Endothelial cell of umbilical vein (primary cell): Measurements from ENCODE around the gene KLF13. TPM values are rescaled to one million over a fixed set of nuclear protein-coding genes. Genes with fewer than 3 reads are reported as not detected.

Source experiments
- BruUV-seq: library from RNA; stranded (reverse); fragments of 400-500 nt; replicated peaks from 2 replicates; lab custom pipeline; 2021; lab: Mats Ljungman, UMichigan
- CTCF ChIA-PET: fragments of 300-600, 350-600 bp; sonication (Branson Sonifier 250); formaldehyde crosslinking; loops from one replicate; lab custom pipeline; 2021; ENCODE audit warnings: antibody characterized with exemption, inconsistent platforms; lab: Charles Lee
- POLR2A ChIA-PET: fragments of 300-600, 350-600 bp; sonication (Branson Sonifier 250); formaldehyde crosslinking; loops from one replicate; lab custom pipeline; 2021; ENCODE audit warnings: antibody characterized with exemption, inconsistent platforms; lab: Charles Lee
- DNase-seq: peaks from one replicate; pipeline ENCODE4 v3.0.0-alpha.2; 2011; ENCODE audit warnings: low read depth, low spot score
- FAIRE-seq: peaks from 2 replicates; lab custom pipeline; 2011; peaks lifted over from hg19 to GRCh38; lab: Jason Lieb, UNC
- H2AFZ ChIP-seq: 2 replicates; pipeline ENCODE4 v1.6.0; 2012; ENCODE audit warnings: low read depth, low read length, control low read depth, inconsistent platforms
- H3K27ac ChIP-seq: 2 replicates; pipeline ENCODE4 v1.5.1; 2011; ENCODE audit warnings: low read depth, mild to moderate bottlenecking, control low read depth, low read length, moderate library complexity; ENCODE audit not compliant: insufficient read depth
- H3K27me3 ChIP-seq, 2 experiments: 2 replicates each; pipeline versions ENCODE4 v1.6.0 to v1.6.1; 2011; ENCODE audit warnings: low read length in 2 of 2, mixed read lengths in 1 of 2; ENCODE audit not compliant: control insufficient read depth in 2 of 2, insufficient read depth in 2 of 2
- H3K36me3 ChIP-seq, 2 experiments: 2 replicates in 1 of 2; 3 replicates in 1 of 2; pipeline ENCODE4 v1.5.1; 2011; ENCODE audit warnings: low read length in 2 of 2, mild to moderate bottlenecking in 1 of 2, moderate library complexity in 1 of 2; ENCODE audit not compliant: control insufficient read depth in 2 of 2, insufficient read depth in 2 of 2; ENCODE audit errors: extremely low read depth in 1 of 2
- H3K4me1 ChIP-seq: 3 replicates; pipeline ENCODE4 v1.5.1; 2011; ENCODE audit warnings: mild to moderate bottlenecking, low read length; ENCODE audit not compliant: control insufficient read depth, insufficient read depth; ENCODE audit errors: extremely low read depth
- H3K4me2 ChIP-seq: 2 replicates; pipeline ENCODE4 v1.6.1; 2011; ENCODE audit warnings: low read length, control low read depth, mixed read lengths; ENCODE audit not compliant: insufficient read depth
- H3K4me3 ChIP-seq, 3 experiments: fragments of 200-600 bp in 1 of 3; sonication (generic), shearing (Covaris generic) in 1 of 3; replicated peaks in 1 of 3; 2 replicates each; pipeline ENCODE4 v1.5.1; 2011 to 2016; ENCODE audit warnings: control low read depth in 3 of 3, low read length in 3 of 3, mild to moderate bottlenecking in 2 of 3, inconsistent platforms in 1 of 3, low read depth in 1 of 3, moderate library complexity in 1 of 3; ENCODE audit not compliant: insufficient read depth in 1 of 3
- H3K79me2 ChIP-seq: 2 replicates; pipeline ENCODE4 v1.6.0; 2012; ENCODE audit warnings: low read length, inconsistent platforms; ENCODE audit not compliant: control insufficient read depth, insufficient read depth
- H3K9ac ChIP-seq: replicated peaks from 2 replicates; pipeline ENCODE3; 2011; ENCODE audit warnings: low read length, control low read depth; ENCODE audit not compliant: insufficient read depth; ENCODE audit errors: extremely low read depth
- H3K9me1 ChIP-seq: replicated peaks from 3 replicates; pipeline ENCODE4 v1.6.0; 2011; ENCODE audit warnings: mild to moderate bottlenecking, low read length; ENCODE audit not compliant: control insufficient read depth, insufficient read depth; ENCODE audit errors: extremely low read depth
- H3K9me3 ChIP-seq: replicated peaks from 2 replicates; pipeline ENCODE4 v1.5.1; 2012; ENCODE audit warnings: low read length, inconsistent platforms; ENCODE audit not compliant: control insufficient read depth, insufficient read depth
- H4K20me1 ChIP-seq: replicated peaks from 2 replicates; pipeline ENCODE3; 2011; ENCODE audit warnings: mild to moderate bottlenecking, low read length; ENCODE audit not compliant: control insufficient read depth, insufficient read depth; ENCODE audit errors: extremely low read depth
- CTCF ChIP-seq, 2 donors: IDR thresholded peaks; 1 replicate in 1 of 2; 2 replicates in 1 of 2; pipeline ENCODE4 v1.5.1; 2011; ENCODE audit warnings: low read length in 2 of 2, mild to moderate bottlenecking in 2 of 2, moderate library complexity in 2 of 2, control low read depth in 1 of 2, inconsistent platforms in 1 of 2, low read depth in 1 of 2; ENCODE audit not compliant: insufficient read depth in 1 of 2; ENCODE audit errors: extremely low read depth in 1 of 2
- EZH2 ChIP-seq: IDR thresholded peaks from 2 replicates; pipeline ENCODE4 v1.6.1; 2012; ENCODE audit warnings: borderline replicate concordance, low read depth, mild to moderate bottlenecking, moderate library complexity, low read length, inconsistent platforms; ENCODE audit not compliant: severe bottlenecking
- FOS ChIP-seq: IDR thresholded peaks from 2 replicates; pipeline ENCODE4 v1.6.1; 2011; ENCODE audit warnings: mild to moderate bottlenecking, low read length, moderate library complexity, borderline replicate concordance; ENCODE audit not compliant: insufficient read depth
- GATA2 ChIP-seq: IDR thresholded peaks from 2 replicates; pipeline ENCODE4 v1.7.0; 2011; ENCODE audit warnings: low read depth, mild to moderate bottlenecking, moderate library complexity, mixed read lengths, low read length; ENCODE audit not compliant: insufficient read length, insufficient read depth
- JUN ChIP-seq: IDR thresholded peaks from 2 replicates; pipeline ENCODE4 v1.6.1; 2011; ENCODE audit warnings: borderline replicate concordance, low read depth; ENCODE audit not compliant: insufficient read length, insufficient read depth
- MAX ChIP-seq: IDR thresholded peaks from 2 replicates; pipeline ENCODE4 v1.6.1; 2011; ENCODE audit not compliant: insufficient read depth, insufficient read length
- MYC ChIP-seq: IDR thresholded peaks from one replicate; pipeline ENCODE4 v1.6.1; 2011; ENCODE audit warnings: mild to moderate bottlenecking, low read depth, low read length
- POLR2A ChIP-seq: IDR thresholded peaks from 2 replicates; pipeline ENCODE4 v1.6.1; 2012; ENCODE audit warnings: low read depth, mild to moderate bottlenecking, control low read depth, low read length
- POLR2AphosphoS5 ChIP-seq: IDR thresholded peaks from 2 replicates; pipeline ENCODE4 v1.6.1; 2012; ENCODE audit warnings: low read depth, mild to moderate bottlenecking, control low read depth, low read length, moderate library complexity; ENCODE audit not compliant: insufficient read depth
- dilution Hi-C: fragments of 300-500 bp; cut with MboI; formaldehyde crosslinking; loops from one replicate; pipeline ENCODE4 v1.15.0; 2019; ENCODE audit warnings: low sequenced_read_pairs; ENCODE audit not compliant: extremely low pct_ligation_motif_present
- intact Hi-C: fragments of 100-400 bp; cut with micrococcal nuclease; formaldehyde crosslinking; loops from one replicate; pipeline ENCODE4 v1.10.0; 2022
- polyA plus RNA-seq, 4 experiments: library from polyadenylated mRNA; depleted of rRNA in 3 of 4; stranded (reverse) in 3 of 4; unstranded in 1 of 4; fragments of >200 nt; gene quantifications; 2 replicates each; pipeline versions ENCODE4 v1.2.1 to v1.2.3, GENCODE V29; 2011 to 2012; ENCODE audit warnings: missing spikeins in 1 of 4
- total RNA-seq: library from RNA; stranded (reverse); gene quantifications from 2 replicates; pipeline ENCODE4 v1.2.3, GENCODE V29; 2021

Gene KLF13
- total and polyA plus RNA-seq, 2 donors (not counting 3 experiments of a cell fraction or from before 2014, with no cell fraction given), result 10.1 to 31.9 TPM

GRCh38 chr15:31407851-31408250 lies 81.2 kb downstream of the KLF13 start:
- no peaks in the 10 kb centered on the region for H3K79me2 ChIP-seq
- H3K36me3 ChIP-seq, result no peaks in the 10 kb centered on the region
- no peaks in the 10 kb centered on the region for H4K20me1 ChIP-seq
- intact Hi-C loops, result no loop called here
- H3K4me1 ChIP-seq, result peaks cover 11% of the 10 kb centered on the region
- no peak for TF ChIP-seq POLR2AphosphoS5
- TF ChIP-seq EZH2, result no peak
- TF ChIP-seq JUN, result no peak
- TF ChIP-seq POLR2A, result no peak
- TF ChIP-seq MAX, result no peak
- no peak for TF ChIP-seq GATA2
- no peak for TF ChIP-seq CTCF (IDR thresholded peaks at IDR 0.05; ENCODE audit: extremely low read depth in 1 of 2, insufficient read depth in 1 of 2, low read depth in 1 of 2, low read length in 2 of 2)
- no peak for TF ChIP-seq FOS
- TF ChIP-seq MYC, result no peak
- no peak overlapping the region for H3K4me2 ChIP-seq
- no peaks in the 10 kb centered on the region for H3K9me1 ChIP-seq
- H3K9me3 ChIP-seq, result no peaks in the 10 kb centered on the region
- H3K27ac ChIP-seq, result no peak overlapping the region
- H3K4me3 ChIP-seq, result no peak overlapping the region
- BruUV-seq, result no TSS peak
- dilution Hi-C loops, result no loop called here
- DNase-seq (no peak), FAIRE-seq (no peak)
- CTCF ChIA-PET, result interaction anchor here (1.1 kb wide), 1 partner anchor 27 kb away, joined by 3 read pairs; no protein-coding TSS in a partner anchor
- POLR2A ChIA-PET, result no interaction called here
- no peak overlapping the region for H2AFZ ChIP-seq
- no peaks in the 10 kb centered on the region for H3K27me3 ChIP-seq
- no peak overlapping the region for H3K9ac ChIP-seq
